ENCODE results near the gene PLCD3.

The PLCD3 gene

DNA sequence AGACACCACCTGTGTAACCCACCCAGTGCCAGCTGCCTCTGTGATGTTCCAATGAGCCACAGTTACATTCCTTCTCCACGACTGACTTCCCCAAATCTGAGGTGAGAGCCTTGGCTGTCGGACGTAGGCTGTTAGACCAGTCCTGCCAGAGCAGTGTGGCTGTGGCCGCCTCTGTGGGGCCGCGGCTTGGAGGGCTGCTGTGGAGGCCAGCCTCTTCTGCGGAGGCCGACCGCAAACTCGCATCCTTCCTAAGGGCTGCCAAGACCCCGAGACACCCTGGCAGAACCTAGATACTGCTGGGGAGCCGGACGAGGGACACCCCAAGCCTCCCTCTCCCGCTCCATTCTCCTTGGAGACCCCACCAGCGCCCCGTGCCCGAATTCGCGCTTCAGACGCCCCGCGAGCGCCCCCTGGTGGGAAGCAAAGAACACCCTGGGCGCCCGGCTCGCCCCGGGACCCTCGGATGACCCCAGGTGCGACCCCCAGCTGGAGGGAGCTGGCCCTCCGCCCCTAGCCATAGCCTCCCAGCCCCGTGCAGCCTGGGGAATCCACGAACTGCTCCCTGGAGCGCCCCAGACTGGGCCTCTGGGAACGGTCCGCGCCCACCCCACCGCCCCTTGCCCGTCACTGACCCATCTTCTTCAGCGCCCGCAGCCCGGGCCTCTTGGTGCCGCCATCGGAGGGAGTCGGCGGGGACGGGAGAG is 547 bp downstream of the PLCD3 start:
- peak overlapping the region; percentile 54 for H3K4me3 ChIP-seq (ENCODE audit: low read depth, low read length)
- TF ChIP-seq, protein P1, sequence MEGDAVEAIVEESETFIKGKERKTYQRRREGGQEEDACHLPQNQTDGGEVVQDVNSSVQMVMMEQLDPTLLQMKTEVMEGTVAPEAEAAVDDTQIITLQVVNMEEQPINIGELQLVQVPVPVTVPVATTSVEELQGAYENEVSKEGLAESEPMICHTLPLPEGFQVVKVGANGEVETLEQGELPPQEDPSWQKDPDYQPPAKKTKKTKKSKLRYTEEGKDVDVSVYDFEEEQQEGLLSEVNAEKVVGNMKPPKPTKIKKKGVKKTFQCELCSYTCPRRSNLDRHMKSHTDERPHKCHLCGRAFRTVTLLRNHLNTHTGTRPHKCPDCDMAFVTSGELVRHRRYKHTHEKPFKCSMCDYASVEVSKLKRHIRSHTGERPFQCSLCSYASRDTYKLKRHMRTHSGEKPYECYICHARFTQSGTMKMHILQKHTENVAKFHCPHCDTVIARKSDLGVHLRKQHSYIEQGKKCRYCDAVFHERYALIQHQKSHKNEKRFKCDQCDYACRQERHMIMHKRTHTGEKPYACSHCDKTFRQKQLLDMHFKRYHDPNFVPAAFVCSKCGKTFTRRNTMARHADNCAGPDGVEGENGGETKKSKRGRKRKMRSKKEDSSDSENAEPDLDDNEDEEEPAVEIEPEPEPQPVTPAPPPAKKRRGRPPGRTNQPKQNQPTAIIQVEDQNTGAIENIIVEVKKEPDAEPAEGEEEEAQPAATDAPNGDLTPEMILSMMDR (IDR thresholded peaks at IDR 0.05; ENCODE audit: borderline replicate concordance, insufficient read depth, low read depth, low read length), result peak; percentile 83

DNA sequence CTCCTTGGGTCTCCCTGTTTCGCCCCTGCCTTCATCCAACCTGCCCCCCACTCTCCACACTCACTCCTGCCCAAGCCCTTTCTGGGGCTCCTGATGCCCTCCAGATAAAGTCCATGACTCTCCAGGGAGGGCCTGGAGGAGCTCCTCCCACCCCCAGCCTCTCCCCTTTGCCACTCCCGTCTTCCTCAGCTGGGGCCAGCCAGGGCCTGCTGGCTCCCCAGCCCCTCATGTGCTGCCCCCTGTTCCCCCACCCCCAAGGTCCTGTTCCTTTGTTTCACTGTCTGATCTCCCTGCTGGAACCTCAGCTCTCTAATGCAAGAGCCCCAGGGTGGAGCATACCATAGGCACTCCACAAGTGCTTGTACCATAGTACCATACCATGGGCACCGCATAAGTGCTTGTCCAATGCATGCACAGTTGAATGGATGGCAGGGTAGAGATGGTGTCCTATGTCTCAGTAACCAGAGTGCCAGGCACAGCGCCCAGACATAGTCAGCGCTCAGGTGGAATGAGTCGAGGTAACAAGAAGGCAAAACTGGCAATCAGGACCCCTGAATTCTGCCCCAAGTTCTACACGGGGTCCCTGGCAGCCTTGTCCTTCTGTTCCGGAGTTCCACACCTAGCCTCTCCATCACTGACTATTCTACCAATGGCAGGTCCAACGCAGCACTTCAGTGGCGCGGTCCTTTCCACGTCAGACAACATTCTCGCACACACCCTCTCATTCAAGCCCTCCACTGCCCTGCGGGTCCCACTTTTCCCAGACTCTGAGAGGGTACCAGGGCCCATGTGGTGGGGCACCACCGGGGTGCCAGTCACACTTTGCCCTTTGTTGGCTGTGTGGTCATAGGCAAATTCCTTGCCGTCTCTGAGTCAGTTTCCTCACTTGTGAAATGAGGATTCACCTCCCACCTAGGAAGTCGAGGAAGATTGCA is 1.4 kb downstream of the PLCD3 start:
- H3K4me3 ChIP-seq (ENCODE audit: low read depth, low read length), result no peak overlapping the region
- TF ChIP-seq, protein P1 (IDR thresholded peaks at IDR 0.05; ENCODE audit: borderline replicate concordance, insufficient read depth, low read depth, low read length), result no peak

DNA sequence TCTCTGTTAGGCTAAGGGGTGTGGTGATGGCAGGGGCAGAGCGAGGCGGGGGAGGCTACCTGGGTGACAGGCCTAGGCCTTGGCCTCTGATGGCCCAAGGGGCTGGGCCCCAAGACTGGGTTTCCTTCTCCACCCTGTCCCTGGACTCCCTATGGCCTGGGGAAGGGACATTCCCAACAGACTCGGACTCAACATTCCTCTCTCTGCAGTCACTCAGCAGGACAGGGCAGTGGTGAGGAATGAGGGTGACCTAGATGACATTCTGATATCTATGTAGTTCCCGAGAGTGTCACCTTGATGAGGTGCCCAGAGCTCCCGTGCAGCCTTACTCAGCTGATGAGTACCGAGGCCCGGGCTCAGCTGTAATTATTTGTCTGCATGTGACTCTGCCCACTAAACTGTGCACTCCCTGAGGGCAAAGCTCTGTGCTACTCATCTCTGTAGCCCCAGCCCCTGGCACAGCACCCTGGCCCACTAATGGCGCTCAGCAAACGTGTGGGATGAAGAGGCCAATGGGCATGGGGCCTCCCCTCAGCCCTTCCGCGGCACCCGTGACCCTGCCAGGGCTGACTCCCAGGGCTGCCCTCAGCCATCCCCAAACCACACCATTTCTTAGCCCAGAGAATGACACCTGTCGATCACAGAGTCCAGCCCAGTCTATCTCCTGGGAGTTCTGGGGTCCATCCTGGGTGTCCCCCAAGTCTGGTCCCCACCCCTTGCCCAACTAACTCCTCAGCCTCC is 2.2 kb downstream of the PLCD3 start:
- TF ChIP-seq, protein P1 (IDR thresholded peaks at IDR 0.05; ENCODE audit: borderline replicate concordance, insufficient read depth, low read depth, low read length), result no peak
- H3K4me3 ChIP-seq (ENCODE audit: low read depth, low read length), result no peak overlapping the region

DNA sequence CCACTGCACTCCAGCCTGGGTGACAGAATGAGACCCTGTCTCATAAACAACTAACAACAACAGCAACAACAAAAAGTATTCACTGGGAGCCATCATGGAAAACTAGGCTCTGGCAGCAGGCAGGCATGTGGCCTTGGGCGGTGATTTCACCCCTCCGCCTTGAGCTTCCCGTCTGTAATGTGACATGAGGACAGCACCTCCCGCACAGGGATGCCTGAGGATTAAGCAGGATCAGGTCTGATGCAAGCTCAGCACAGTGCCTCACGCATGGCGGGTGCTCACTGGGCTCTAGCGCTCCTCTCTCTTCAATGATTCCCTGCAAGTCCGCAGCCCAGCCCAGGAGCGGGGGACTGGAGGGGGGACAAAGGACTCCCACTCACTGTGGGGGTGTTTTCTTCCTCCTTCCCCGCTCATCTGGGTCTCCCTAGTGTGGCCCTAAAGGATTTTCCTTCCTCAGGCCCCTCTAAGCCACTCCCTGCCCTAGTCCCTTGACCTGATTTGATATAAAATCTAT is 2.8 kb downstream of the PLCD3 start:
- TF ChIP-seq, protein P1 (IDR thresholded peaks at IDR 0.05; ENCODE audit: borderline replicate concordance, insufficient read depth, low read depth, low read length), result no peak

DNA sequence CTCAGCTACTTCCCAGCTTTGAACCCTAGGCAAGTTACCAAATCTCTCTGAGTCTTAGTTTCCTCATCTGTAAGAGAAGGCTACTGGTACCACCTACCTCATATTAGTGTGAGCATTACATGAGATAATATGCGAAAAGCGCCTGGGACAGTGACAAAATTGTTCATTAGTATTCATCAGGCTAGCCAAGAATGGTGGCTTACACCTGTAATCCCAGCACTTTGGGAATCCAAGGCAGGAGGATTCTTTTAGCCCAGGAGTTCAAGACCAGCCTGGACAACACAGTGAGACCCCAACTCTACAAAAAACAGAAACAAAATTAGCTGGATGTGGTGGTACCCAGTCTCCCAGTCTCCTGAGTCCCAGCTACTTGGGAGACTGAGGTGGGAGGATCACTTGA is 3.3 kb downstream of the PLCD3 start:
- H3K4me3 ChIP-seq (ENCODE audit: low read depth, low read length), result no peak overlapping the region
- TF ChIP-seq, protein P1 (IDR thresholded peaks at IDR 0.05; ENCODE audit: borderline replicate concordance, insufficient read depth, low read depth, low read length), result no peak

More for the DNA sequence above, 2.8 kb downstream of the PLCD3 start:
- H3K4me3 ChIP-seq (ENCODE audit: low read depth, low read length), result no peak overlapping the region

DNA sequence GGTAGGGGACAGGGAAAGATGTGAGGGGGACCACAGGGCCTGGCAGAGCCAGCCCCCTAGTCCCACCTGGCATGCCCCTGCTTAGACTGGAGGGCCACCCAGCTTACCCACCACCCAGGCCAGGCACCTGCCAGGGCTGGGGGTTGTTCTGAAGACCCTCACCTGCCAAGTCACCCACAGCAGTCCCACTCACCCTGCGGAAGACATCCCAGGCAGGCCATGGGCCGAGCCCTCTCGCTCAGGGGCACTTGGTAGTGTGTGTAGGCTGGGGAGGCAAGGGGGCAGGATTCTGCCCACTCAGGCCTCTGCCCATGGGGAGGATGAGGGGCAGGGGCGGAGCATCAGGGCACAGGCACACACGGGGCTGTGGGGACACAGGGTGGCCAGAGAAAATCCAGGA is 4.0 kb downstream of the PLCD3 start:
- TF ChIP-seq, protein P1 (IDR thresholded peaks at IDR 0.05; ENCODE audit: borderline replicate concordance, insufficient read depth, low read depth, low read length), result no peak
- no peak overlapping the region for H3K4me3 ChIP-seq (ENCODE audit: low read depth, low read length)

Data from GM12875 (cell line).